DMS 273 treated with DMSO at 0.1 percent for 48 hours (cell line): Measurements from ENCODE around the gene GPNMB.

ENCODE experiments used
- DNase-seq: peaks from one replicate; lab custom pipeline; 2025; lab: John Stamatoyannopoulos, UW

Gene GPNMB

GRCh38 chr7:23230641-23231101, 15.9 kb upstream of the GPNMB start:
- DNase-seq = no peak

DNA sequence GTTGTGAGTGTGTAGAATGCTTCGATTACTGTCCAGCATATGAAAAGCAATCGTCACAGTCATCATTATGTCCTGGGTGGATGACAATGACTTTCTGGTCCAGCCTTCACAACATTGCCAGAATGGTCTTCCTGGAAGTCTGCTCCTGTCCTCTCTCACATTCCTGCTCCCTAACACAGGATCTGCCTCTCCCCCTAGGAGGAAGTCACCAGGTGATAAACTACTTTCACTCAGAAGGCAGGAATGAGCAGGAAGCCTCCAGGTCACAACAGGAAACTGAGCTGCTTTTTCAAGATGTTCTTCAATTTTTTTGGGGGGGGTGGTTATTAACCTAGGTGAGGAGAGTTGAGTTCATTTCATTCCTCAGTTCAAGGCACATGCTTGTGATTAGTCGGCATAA, 13.6 kb upstream of the GPNMB start:
- no peak for DNase-seq

- DNase-seq = no peak
Measured at GRCh38 chr7:23234569-23235296, 11.8 kb upstream of the GPNMB start.

- no peak for DNase-seq
Measured at GRCh38 chr7:23235813-23236221, 10.8 kb upstream of the GPNMB start.

- DNase-seq = no peak
Measured at GRCh38 chr7:23237000-23237399, 9.6 kb upstream of the GPNMB start.

- no peak for DNase-seq
Measured at GRCh38 chr7:23238983-23239652, 7.5 kb upstream of the GPNMB start.

GRCh38 chr7:23239698-23240097, 6.9 kb upstream of the GPNMB start:
- DNase-seq = no peak

GRCh38 chr7:23242321-23242720, 4.3 kb upstream of the GPNMB start:
- no peak for DNase-seq

DNA sequence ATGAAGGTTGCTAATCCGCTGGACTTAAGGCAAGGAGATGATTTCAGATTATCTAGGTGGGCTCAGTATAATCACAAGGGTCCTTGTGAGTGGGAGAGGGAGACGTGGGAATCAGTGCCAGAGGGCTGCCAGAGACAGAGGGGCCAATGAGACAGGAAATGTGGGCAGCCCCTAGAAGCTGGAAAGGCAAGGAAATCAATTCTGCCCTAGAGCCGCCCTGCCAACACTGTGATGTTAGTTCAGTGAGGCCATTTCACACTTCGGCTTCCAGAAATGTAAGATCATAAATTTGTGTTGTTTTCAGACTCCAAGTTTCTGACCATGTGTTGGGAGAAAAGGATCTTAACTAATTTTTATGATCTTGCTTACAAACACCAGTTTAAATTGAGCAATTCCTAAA, 3.6 kb upstream of the GPNMB start:
- DNase-seq = no peak

- DNase-seq = no peak
Measured at GRCh38 chr7:23247046-23247602, 549 bp downstream of the GPNMB start.

DNA sequence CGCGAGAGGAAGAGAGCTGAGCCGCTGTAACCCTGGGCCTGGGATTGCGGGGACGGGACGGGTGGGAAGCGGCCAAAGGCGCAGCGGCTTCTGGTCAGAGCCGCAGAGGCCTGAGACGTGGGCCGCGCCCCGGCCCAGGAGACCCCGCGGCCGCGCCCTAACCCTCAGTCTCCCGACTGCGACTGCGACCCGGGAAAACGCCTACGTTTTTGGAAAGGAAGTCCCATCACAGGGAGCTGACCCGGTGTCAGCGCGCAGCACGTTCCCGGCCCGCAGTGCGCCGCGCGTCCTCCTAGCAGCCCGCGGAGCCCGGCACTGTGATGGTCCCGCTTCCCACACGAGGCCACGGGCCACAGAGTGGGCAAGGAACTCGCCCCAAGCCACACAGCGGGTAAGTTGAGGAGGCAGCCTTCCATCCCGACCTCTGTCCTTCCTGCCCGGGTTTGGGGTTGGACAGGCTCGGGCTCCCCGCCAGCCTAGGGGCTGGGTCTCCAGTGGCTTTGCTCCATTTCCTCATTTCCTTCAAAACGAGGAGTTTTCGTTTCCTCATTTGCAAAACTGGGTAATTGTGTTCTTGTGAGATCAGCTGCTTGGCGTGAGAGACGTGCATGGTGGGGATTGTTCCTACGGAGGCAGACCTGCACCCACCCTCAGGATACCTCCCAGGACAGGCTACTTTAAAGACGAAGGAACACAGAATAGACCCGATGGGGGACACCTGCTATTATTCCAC, 1.2 kb downstream of the GPNMB start:
- DNase-seq = no peak

- no peak for DNase-seq
Measured at GRCh38 chr7:23249486-23249885, 2.9 kb downstream of the GPNMB start.

DNA sequence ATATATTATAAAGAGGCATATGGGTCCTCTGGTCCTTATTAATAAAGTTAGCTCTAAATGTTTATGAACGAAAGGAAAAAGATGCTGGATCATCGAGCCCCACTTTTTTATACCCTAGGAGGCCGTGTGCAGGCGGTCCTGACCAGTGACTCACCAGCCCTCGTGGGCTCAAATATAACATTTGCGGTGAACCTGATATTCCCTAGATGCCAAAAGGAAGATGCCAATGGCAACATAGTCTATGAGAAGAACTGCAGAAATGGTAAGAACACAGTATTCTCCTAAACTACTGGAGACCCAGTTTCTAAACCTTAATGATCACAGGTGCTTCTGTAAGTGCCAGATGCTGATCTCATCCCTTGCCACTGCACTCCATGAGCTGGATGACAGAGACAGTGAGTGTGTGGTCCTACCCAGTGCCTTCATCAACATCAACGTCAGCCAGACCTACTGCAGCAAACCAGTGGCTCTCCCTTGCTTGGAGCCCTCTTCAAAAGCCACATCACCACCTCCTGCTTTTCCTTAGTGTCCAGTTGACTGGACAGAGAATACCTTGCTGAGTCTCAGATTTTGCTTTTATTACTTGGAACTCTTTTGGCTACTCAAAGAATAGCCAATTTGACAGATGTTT, 7.6 kb downstream of the GPNMB start:
- no peak for DNase-seq

DNA sequence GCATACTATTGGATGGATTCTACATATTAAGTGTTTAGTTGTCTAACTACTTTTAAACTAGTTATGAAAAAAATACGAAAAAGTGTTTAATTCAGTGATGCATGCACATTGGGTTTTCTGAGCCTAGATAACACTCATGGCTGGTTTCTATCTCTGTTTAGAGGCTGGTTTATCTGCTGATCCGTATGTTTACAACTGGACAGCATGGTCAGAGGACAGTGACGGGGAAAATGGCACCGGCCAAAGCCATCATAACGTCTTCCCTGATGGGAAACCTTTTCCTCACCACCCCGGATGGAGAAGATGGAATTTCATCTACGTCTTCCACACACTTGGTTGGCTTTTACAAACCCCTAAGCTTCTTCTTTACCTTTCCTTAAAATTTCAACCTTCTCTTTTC, 10.2 kb downstream of the GPNMB start:
- DNase-seq = no peak

DNA sequence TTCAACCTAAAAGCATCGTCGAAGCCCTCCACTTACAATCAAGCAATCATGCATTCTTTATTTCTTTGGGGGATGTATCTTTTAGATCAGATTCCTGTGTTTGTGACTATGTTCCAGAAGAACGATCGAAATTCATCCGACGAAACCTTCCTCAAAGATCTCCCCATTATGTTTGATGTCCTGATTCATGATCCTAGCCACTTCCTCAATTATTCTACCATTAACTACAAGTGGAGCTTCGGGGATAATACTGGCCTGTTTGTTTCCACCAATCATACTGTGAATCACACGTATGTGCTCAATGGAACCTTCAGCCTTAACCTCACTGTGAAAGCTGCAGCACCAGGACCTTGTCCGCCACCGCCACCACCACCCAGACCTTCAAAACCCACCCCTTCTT, 13.8 kb downstream of the GPNMB start:
- DNase-seq = no peak

DNA sequence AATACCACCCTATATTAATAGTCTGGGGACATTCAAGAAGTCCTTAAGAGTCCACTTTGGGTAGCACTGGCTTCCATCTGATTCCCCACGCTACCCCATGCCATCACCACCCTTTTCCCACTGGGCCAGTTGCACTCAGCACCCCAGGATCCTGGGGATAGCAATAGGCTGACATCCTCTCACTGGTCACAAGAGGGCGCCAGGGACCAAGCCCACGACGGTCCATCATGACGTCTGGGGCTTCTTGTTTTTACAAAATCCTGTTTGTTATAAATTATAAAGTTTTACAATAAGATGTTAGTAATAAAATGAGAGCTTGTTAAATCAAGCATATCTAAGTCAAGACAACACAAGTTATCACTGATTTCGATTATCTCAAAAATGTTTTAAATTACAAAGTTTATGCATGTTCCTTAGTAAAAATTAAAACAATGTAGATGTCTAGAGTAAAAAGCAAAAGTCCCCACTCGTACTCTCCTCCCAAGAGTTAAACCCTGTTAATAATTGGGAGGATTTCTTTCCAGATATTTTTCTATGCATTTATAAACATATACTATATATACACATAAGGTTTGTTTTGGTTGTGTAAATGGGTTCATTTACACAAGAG, 15.4 kb downstream of the GPNMB start:
- DNase-seq = no peak

DNA sequence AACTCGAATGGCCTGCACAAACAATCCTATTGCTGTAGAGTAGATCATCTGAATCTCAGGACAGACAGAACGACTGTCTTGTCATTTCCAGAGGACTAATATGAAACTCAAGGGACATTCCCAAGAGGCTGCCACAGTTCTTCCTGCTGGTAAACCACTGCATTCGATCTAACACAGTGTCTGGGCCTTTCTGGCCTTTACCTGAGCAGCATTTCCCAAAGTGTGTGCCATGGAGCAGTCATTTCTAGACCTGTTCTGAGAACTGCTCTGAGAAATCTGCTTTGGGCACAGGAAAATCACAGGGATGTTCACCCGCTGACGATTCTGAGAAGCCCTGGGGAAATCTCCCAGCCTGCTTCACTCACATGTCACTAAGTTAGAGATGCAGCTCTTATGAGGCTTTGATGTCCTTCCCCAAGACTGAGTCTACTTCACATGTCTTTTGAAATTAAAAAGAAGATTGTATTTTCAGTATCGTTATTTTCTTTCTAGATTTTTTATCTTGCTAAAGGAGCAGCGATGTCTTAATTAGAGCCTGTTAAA, 18.4 kb downstream of the GPNMB start:
- no peak for DNase-seq

DNA sequence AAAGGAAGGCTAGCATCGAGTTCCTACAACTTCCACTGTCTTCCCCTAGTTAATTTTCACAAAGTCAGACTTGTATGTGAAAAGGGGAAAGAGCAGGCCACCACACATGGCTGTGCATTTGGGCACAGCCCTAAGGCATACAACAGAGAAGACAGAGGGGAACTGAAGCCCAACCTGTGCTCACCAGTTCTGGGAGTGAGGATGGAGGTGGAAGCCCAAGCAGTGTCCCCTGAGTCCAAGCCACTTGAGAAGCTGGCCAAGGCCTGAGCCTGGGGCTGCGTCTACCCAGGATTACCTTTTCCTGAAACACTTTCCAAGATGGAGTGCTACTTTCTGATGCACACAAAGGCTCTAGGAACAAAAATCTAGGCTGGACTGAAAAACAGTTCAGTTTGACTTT, 20.3 kb downstream of the GPNMB start:
- DNase-seq = no peak

GRCh38 chr7:23267357-23267756, 20.8 kb downstream of the GPNMB start:
- no peak for DNase-seq

DNA sequence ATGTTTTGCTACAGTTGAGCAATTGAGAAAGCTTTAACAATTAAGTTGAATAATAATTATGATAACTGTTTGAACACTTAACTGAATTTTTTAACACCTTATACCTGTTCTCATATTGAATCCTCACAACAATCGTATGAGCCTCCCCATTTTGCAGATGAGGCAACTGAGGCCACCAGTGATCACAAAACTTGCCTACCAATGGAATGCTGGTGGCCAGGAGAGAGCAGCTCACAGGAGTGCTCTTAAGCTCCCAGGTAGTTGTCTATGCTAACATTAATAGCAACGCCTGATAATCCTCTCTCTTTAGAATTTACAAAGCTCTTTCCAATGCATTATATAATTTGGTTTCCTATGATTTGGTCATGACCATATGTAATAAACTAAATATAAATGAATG, 21.6 kb downstream of the GPNMB start:
- DNase-seq = no peak

GRCh38 chr7:23268746-23269145, 22.2 kb downstream of the GPNMB start:
- no peak for DNase-seq

DNA sequence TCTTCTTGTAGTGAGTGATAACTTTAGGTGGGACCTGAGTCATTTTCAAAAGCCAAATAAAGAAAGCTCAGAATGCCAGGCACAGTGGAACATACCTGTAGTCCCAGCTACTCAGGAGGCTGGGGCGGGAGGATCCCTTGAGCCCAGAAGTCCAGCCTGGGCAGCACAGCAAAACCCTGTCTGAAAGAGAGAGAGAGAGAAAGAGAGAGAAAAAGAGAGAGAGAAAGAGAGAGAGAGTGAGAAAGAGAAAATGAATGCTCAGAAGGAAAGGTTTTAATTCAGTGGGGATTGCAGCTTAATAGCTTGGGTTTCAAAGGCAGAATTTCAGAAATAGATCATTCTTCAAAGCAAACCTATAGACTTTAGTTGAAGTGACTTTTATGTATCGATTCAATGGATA, 25.7 kb downstream of the GPNMB start:
- no peak for DNase-seq
